Ishikawa (cell line): ENCODE measurements around the gene AFAP1L1.

Experiments
- CEBPB ChIP-seq: IDR thresholded peaks from 2 replicates; pipeline ENCODE4 v1.6.1; 2012
- CREB1 ChIP-seq: IDR thresholded peaks from 2 replicates; pipeline ENCODE4 v1.6.1; 2012; ENCODE audit warnings: low read depth
- EGR1 ChIP-seq: IDR thresholded peaks from 2 replicates; pipeline ENCODE4 v1.6.1; 2012
- EP300 ChIP-seq: IDR thresholded peaks from 2 replicates; pipeline ENCODE4 v1.6.1; 2012; ENCODE audit warnings: borderline replicate concordance
- NFIC ChIP-seq: IDR thresholded peaks from 2 replicates; pipeline ENCODE4 v1.6.1; 2012
- RAD21 ChIP-seq: IDR thresholded peaks from 2 replicates; pipeline ENCODE4 v1.6.1; 2012; ENCODE audit warnings: low read depth
- TAF1 ChIP-seq: IDR thresholded peaks from 2 replicates; pipeline ENCODE4 v1.6.1; 2012; ENCODE audit warnings: low read depth, mild to moderate bottlenecking
- TCF12 ChIP-seq: IDR thresholded peaks from 2 replicates; pipeline ENCODE4 v1.6.1; 2012; ENCODE audit warnings: low read depth
- TEAD4 ChIP-seq: IDR thresholded peaks from 2 replicates; pipeline ENCODE4 v1.6.1; 2012
- YY1 ChIP-seq: IDR thresholded peaks from 2 replicates; pipeline ENCODE4 v1.6.1; 2012; ENCODE audit warnings: low read depth
- ZBTB7A ChIP-seq: IDR thresholded peaks from 2 replicates; pipeline ENCODE4 v1.6.1; 2012; ENCODE audit warnings: low read depth
- TF ChIP-seq, protein P1 (sequence below): IDR thresholded peaks from 2 replicates; pipeline ENCODE4 v1.6.1; 2012
- TF ChIP-seq, protein P2 (sequence below): IDR thresholded peaks from 2 replicates; pipeline ENCODE4 v1.6.1; 2012; ENCODE audit warnings: low read depth, mild to moderate bottlenecking
- TF ChIP-seq, protein P3 (sequence below): IDR thresholded peaks from 2 replicates; pipeline ENCODE4 v1.6.1; 2012

DNA sequence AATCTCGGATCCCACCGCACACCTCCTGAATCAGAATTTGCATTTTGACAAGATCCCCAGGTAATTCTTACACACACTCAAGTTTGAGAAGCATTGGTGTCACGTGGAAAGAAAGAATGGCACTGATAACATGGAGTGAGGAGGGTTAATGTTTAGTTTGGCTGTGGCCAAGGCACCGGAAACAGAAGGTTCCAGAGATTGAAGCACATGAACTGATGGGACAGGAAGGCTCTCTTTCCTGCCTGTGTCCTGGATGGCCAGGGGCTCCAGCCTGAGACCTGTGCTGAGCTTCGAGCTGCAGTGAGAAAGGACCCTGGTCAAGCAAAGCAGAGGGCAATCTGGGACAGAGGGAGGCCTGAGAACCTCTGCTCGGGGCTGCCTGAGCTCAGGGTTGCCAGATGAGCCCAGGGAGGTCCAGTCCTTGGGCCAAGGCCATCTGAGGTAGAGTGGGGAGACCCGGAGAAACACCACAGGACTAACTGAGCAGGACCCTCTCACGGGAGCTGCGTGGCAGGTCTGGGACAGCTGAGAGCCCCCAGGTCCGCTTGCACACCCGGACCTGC lies 27.3 kb downstream of the AFAP1L1 start:
- TF ChIP-seq, protein P1, sequence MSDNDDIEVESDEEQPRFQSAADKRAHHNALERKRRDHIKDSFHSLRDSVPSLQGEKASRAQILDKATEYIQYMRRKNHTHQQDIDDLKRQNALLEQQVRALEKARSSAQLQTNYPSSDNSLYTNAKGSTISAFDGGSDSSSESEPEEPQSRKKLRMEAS, result no peak
- TF ChIP-seq RAD21 (no peak), TAF1 (no peak), EP300 (no peak), CREB1 (no peak), YY1 (no peak), ZBTB7A (no peak), TEAD4 (no peak), TCF12 (no peak), EGR1 (no peak), NFIC (no peak), CEBPB (no peak)
- TF ChIP-seq, protein P2, sequence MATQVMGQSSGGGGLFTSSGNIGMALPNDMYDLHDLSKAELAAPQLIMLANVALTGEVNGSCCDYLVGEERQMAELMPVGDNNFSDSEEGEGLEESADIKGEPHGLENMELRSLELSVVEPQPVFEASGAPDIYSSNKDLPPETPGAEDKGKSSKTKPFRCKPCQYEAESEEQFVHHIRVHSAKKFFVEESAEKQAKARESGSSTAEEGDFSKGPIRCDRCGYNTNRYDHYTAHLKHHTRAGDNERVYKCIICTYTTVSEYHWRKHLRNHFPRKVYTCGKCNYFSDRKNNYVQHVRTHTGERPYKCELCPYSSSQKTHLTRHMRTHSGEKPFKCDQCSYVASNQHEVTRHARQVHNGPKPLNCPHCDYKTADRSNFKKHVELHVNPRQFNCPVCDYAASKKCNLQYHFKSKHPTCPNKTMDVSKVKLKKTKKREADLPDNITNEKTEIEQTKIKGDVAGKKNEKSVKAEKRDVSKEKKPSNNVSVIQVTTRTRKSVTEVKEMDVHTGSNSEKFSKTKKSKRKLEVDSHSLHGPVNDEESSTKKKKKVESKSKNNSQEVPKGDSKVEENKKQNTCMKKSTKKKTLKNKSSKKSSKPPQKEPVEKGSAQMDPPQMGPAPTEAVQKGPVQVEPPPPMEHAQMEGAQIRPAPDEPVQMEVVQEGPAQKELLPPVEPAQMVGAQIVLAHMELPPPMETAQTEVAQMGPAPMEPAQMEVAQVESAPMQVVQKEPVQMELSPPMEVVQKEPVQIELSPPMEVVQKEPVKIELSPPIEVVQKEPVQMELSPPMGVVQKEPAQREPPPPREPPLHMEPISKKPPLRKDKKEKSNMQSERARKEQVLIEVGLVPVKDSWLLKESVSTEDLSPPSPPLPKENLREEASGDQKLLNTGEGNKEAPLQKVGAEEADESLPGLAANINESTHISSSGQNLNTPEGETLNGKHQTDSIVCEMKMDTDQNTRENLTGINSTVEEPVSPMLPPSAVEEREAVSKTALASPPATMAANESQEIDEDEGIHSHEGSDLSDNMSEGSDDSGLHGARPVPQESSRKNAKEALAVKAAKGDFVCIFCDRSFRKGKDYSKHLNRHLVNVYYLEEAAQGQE, result no peak
- TF ChIP-seq, protein P3, sequence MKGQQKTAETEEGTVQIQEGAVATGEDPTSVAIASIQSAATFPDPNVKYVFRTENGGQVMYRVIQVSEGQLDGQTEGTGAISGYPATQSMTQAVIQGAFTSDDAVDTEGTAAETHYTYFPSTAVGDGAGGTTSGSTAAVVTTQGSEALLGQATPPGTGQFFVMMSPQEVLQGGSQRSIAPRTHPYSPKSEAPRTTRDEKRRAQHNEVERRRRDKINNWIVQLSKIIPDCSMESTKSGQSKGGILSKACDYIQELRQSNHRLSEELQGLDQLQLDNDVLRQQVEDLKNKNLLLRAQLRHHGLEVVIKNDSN, result no peak
